ACC112 (cell line): ENCODE data around the gene SHBG.

ENCODE experiments used
- H2AFZ ChIP-seq: fragments of 200-600 bp; sonication (generic); one replicate; pipeline ENCODE4 v1.6.0; 2017; ENCODE audit warnings: antibody characterized with exemption, low read length; ENCODE audit not compliant: unreplicated experiment
- H3K27ac ChIP-seq: fragments of 200-600 bp; sonication (generic); 2 replicates; pipeline ENCODE4 v1.5.1; 2014; ENCODE audit warnings: low read depth, mild to moderate bottlenecking, antibody characterized with exemption, low read length, moderate library complexity
- H3K27me3 ChIP-seq: fragments of 200-600 bp; sonication (generic); 2 replicates; pipeline ENCODE4 v1.6.1; 2014; ENCODE audit warnings: mild to moderate bottlenecking, antibody characterized with exemption, low read length, moderate library complexity, mixed read lengths; ENCODE audit not compliant: insufficient read depth
- H3K36me3 ChIP-seq: fragments of 200-600 bp; sonication (generic); 2 replicates; pipeline ENCODE4 v1.6.1; 2016; ENCODE audit warnings: mild to moderate bottlenecking, antibody characterized with exemption, low read length, moderate library complexity, mixed read lengths; ENCODE audit not compliant: insufficient read depth
- H3K4me1 ChIP-seq: fragments of 200-600 bp; sonication (generic); one replicate; pipeline ENCODE4 v1.6.1; 2016; ENCODE audit warnings: low read length, mixed read lengths; ENCODE audit not compliant: insufficient read depth, unreplicated experiment, control insufficient read depth
- H3K4me3 ChIP-seq: fragments of 200-600 bp; sonication (generic); 2 replicates; pipeline ENCODE4 v1.5.1; 2014; ENCODE audit warnings: mild to moderate bottlenecking, low read depth, low read length
- H3K79me2 ChIP-seq: fragments of 200-600 bp; sonication (generic); one replicate; pipeline ENCODE4 v1.6.0; 2016; ENCODE audit warnings: low read length; ENCODE audit not compliant: control insufficient read depth, unreplicated experiment, insufficient read depth

The SHBG gene

DNA sequence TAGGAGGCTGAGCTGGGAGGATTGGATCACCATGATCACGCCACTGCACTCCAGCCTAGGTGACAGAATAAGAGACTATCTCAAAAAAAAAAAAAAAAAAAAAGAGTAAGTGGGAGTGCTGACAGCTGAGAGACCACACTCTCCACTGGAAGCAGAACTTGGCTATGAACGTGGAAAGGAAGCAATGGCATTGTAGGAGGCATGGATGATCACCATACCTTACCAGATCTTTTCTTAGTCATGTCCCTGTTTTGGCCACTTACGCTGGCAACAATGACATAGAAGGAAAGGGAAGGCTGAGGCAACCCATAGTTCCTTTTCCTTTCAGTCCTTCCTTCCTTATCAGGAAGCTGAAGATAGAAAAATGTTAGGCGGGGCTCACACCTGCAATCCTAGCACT, 17.1 kb downstream of the SHBG start:
- H3K4me3 ChIP-seq: no peak overlapping the region
- no peak overlapping the region for H3K27ac ChIP-seq
- no peak overlapping the region for H2AFZ ChIP-seq
- no peaks in the 10 kb centered on the region for H3K79me2 ChIP-seq
- H3K4me1 ChIP-seq: peaks cover 5% of the 10 kb centered on the region
- peaks cover 28% of the 10 kb centered on the region for H3K27me3 ChIP-seq
- H3K36me3 ChIP-seq: no peaks in the 10 kb centered on the region

DNA sequence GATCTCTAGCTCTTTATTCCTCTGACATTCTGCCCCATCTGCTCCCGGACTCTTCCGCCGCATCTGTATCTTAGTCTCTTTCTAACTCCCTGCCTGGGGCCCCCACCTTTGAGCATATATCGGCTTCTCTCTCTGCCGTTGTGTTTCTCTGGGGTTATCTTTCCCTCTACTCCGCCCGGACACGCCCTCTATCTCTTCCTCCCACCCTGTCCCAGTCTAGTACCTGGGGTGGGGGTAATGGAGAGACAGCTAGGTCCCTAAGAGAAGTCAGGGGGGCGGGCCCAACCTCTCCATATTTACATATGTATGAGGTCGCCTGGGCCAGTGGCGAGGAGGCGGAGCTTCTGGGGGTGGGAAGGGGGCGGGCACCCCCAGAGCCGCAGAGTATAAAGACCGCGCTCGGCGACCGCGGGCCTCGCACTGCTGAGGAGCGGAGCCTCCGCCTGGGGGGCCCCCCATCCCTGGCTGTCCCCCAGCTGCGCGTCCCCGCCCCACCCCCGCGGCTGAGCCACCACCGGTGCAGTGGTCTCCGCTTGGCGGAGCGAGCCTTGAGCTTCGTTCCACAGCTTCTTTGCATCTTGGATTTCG, 20.7 kb downstream of the SHBG start, which contains the start of gene ATP1B2:
ATP1B2 (plus strand) TSS at position 418 of the 588 bp plus-strand sequence. CDS start 593 bp downstream, outside the sequence.
- H3K79me2 ChIP-seq: no peaks in the 10 kb centered on the region
- H3K27ac ChIP-seq: no peak within 1 kb of the TSS
- H3K36me3 ChIP-seq: no peaks in the 10 kb centered on the region
- H3K4me3 ChIP-seq: peak within 1 kb of the TSS; percentile 69
- no peak within 1 kb of the TSS for H2AFZ ChIP-seq
- H3K27me3 ChIP-seq: peaks cover 50% of the 10 kb centered on the region
- H3K4me1 ChIP-seq: peaks cover 5% of the 10 kb centered on the region

DNA sequence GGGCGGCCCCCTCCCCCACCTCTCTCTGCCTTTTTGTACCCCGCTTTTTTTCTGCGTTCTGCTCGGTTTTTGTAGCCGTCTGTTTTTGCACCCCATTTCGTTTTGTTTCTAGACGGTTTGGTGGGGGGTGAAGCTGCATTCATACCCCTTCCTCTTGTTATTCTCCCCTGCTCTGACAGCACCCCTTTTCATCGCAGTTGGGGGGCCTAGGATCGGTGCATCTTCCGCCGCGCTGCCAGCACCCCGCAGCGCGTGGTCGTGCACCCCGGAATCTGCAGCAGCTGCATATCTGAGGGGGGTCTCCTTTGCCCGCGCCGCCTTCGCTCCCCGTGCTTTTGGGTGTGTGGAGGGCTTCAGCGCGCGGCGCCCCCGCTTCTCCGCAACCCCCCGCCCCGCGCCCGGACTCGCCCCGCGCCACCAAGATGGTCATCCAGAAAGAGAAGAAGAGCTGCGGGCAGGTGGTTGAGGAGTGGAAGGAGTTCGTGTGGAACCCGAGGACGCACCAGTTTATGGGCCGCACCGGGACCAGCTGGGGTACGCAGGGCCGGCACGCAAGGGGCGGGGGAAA, 21.2 kb downstream of the SHBG start:
- peak overlapping the region; percentile 69 for H3K4me3 ChIP-seq
- H3K27me3 ChIP-seq: peaks cover 50% of the 10 kb centered on the region
- peaks cover 5% of the 10 kb centered on the region for H3K4me1 ChIP-seq
- H3K27ac ChIP-seq: no peak overlapping the region
- H3K36me3 ChIP-seq: no peaks in the 10 kb centered on the region
- H2AFZ ChIP-seq: no peak overlapping the region
- no peaks in the 10 kb centered on the region for H3K79me2 ChIP-seq

DNA sequence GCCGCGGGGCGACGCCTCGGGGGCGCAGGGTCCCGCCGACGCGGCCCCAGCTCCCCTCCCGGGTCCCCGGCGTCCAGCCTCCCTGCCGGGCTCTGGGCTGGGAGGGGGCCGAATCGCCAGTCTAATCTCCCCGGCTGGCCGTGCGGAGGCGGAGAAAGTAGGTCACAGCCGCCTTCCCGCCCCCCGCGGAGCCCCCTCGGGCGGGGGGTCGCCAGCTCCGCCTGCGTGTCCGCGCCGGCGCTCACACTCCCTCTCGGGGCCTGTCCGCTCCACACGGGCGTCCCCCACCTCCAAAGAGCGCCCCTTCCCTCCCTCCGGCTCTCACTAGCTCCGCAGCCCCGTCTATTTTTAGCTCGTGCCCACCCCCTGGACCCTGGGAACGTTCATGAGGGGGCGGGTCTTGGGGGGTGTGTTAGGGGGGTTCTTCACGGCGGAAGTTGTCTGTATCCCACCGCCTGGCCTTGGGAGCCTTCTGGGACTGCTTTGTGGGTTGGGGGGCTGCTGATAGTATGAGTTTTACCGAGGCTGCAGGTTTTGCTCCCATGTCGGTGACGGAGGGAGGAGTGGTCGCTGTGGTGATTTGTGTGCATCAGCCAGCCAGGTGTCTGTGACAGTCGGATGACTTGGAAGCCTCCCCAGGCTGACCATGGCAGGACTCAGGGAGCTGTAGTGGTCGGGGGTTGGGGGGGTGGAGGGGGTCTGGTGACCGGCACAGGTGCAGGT, 21.9 kb downstream of the SHBG start:
- no peak overlapping the region for H3K27ac ChIP-seq
- H3K4me1 ChIP-seq: peaks cover 5% of the 10 kb centered on the region
- no peak overlapping the region for H2AFZ ChIP-seq
- H3K4me3 ChIP-seq: peak overlapping the region; percentile 69
- peaks cover 50% of the 10 kb centered on the region for H3K27me3 ChIP-seq
- no peaks in the 10 kb centered on the region for H3K36me3 ChIP-seq
- no peaks in the 10 kb centered on the region for H3K79me2 ChIP-seq

DNA sequence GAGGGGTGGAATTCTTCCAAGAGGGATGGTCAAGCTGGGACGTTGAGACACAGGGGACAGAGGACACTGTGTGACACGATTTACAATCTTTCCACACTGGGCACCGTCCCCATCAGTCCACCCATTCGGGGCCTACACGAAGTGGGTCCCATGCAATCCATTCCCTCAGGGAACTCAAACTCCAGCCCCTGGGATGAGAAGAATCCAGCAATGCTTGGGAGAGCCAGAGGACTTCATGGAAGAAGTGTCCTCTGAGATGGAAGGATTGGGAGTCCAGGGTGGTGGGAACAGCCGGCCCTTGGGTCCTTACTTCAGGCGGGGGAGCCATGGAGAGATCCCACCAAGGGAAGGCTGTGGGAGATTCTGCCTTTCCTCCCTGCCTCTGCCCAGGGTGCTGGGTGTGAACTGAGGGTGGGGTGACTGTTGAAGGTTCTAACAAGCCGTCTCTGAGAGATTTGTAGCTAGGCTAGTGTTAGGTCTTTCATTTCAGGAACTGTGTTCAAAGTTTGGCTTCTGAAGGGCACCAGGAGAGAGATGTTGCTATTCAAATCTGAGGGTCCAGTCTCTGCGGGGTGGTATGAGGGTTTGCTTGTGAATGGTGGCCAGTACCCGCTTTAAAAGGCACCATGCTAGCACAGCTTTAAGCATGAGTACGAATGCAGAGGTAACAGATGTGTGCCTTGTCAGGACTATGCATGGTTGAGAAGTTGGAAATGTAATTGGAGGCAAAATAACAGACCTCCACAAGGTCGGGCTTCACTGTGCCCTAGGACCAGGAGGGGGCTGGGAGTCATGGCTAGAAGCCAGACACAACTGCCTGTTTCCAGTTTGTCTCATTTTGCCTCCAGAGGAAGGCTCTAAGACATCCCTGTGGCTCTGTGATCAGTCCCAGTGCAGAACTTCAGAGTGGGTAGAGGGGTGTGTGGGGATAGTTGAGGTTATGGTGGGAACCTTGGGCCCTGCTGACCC, 22.7 kb downstream of the SHBG start:
- no peak overlapping the region for H3K4me3 ChIP-seq
- H3K4me1 ChIP-seq: peaks cover 5% of the 10 kb centered on the region
- H2AFZ ChIP-seq: no peak overlapping the region
- no peak overlapping the region for H3K27ac ChIP-seq
- H3K27me3 ChIP-seq: peaks cover 45% of the 10 kb centered on the region
- no peaks in the 10 kb centered on the region for H3K79me2 ChIP-seq
- H3K36me3 ChIP-seq: no peaks in the 10 kb centered on the region

DNA sequence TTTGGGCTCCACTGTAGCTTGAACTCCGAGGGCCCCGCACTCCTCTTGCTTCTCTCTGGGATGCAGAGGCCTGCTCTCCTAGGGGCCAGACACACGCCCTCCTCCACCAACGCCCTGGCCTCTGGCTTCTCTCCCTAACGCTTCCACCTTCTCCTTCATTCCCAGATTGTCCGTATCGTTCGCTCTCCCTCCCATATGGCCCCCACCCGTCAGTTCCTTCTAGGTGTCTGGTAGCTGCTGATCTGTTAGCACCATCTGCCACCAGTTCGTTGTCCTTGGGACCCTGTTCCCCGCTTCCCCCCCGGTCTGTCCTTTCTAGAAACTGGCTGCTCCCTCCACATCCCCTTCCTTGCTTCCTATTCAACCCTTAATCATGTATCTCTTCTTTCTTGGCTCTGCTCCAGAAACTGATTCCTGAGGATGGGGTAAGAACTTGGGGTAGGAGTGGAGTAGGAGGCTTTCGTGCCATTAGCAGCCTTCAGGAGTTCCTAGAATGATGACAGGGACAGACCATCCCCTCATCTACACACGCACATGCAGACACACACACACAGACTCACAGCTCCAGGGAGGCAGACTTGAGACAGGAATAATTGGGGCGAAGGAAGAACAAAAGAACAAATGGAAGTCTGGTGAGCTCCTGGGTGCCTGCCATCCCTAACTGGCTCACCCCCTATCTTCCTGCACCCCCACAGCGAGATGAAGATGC, 25.1 kb downstream of the SHBG start:
- Histone ChIP-seq H3K4me3 (no peak overlapping the region), H3K79me2 (no peaks in the 10 kb centered on the region), H3K27me3 (peaks cover 42% of the 10 kb centered on the region), H3K36me3 (no peaks in the 10 kb centered on the region), H3K27ac (no peak overlapping the region), H3K4me1 (peaks cover 5% of the 10 kb centered on the region), H2AFZ (no peak overlapping the region)

DNA sequence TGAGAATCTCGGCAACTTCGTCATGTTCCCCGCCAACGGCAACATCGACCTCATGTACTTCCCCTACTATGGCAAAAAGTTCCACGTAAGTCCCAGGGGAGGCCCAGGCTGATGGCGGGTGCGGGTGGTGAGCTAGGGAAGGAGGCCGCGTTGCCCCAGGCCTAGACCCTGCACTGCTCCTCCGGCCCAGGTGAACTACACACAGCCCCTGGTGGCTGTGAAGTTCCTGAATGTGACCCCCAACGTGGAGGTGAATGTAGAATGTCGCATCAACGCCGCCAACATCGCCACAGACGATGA, 25.6 kb downstream of the SHBG start:
- Histone ChIP-seq H2AFZ (no peak overlapping the region), H3K27ac (no peak overlapping the region), H3K4me1 (peaks cover 5% of the 10 kb centered on the region), H3K4me3 (no peak overlapping the region), H3K36me3 (no peaks in the 10 kb centered on the region), H3K27me3 (peaks cover 37% of the 10 kb centered on the region), H3K79me2 (no peaks in the 10 kb centered on the region)

DNA sequence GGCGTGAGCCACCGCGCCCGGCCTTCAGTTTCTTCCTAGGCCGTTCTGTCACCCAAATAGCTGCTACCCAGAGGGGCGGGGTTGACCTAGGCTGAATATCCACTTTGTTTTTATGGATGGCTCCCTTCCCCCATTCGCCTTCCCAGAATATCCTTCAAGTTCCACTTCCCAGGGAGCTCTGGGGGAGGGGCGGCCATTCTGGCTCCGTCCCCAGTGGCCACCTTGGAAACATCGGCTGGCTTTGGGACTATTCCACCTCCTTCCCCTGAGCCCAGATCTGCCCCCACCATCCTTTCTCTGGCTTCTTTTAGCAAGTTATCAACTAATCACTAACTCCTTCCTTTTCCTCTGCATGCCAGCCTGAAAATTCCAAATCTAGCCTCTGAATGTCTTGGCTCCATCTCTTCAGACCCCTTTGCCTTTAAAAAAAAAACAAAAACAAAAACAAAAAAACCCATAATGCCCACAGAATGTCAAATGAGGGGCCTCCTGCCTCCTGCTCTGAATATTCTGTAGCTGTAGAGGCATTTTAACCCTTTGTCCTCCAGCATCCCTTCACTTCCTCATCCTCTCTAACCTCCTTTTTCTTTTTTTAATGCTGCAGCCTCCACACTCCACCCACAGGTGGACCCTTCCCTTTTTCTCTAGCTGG, 27.1 kb downstream of the SHBG start:
- Histone ChIP-seq H3K4me3 (no peak overlapping the region), H3K4me1 (no peaks in the 10 kb centered on the region), H3K27me3 (peaks cover 21% of the 10 kb centered on the region), H2AFZ (no peak overlapping the region), H3K27ac (no peak overlapping the region), H3K36me3 (no peaks in the 10 kb centered on the region), H3K79me2 (no peaks in the 10 kb centered on the region)

DNA sequence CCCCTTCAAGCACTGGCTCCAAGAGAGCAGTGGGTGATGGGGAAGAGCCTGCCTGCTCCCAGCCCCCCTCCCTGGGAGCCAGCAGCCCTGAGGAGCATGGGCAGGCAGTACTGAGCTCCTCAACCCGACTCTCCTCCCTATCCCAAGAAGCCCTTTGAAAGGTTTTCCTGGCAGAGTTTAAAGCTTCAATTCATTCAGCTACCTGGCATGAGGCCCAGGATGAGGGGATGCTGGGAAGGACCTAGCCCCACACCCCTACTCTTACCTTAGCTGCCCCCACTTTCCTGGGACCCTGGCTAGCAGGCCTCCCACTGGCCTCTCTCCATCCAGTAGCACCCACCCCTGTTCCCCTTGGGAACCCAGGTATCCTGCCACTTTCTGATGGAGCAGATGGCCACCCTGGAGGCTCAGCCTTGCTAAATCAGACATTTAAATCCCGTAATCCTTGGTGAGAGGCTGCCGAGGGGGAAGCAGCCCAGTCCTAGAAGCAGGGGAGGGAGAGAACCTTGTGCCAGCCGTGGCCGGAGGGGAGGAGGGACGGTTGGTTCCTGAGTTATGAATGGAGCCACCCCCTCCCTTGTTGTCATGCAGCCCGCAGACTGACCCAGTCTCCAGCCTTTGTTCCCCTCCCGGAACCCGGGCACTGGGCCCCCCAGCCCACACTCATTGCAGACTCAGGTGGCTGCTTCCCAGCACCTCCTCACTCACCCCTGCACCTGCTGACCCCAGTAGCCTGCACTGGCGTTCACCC, 37.9 kb downstream of the SHBG start:
- Histone ChIP-seq H3K27me3 (no peaks in the 10 kb centered on the region), H3K36me3 (0 out of 2 replicates have a peak, but pooled peaks cover 4% of the 10 kb centered on the region), H2AFZ (no peak overlapping the region), H3K4me1 (no peaks in the 10 kb centered on the region), H3K79me2 (no peaks in the 10 kb centered on the region), H3K27ac (no peak overlapping the region), H3K4me3 (no peak overlapping the region)
